GM21723 (cell line): ENCODE results near the gene RAB6D.
"Not testable (repeated sequence)": the region's sequence is repeated elsewhere in the genome, so short reads cannot be mapped to it uniquely, and the experiment has no call there.

Experiments
- ATAC-seq: cut with Tn5 transposase; IDR thresholded peaks from one replicate; pipeline ENCODE4 v1.9.1; 2021; ENCODE audit warnings: mild to moderate bottlenecking, moderate library complexity; ENCODE audit not compliant: unreplicated experiment

RAB6D gene

DNA sequence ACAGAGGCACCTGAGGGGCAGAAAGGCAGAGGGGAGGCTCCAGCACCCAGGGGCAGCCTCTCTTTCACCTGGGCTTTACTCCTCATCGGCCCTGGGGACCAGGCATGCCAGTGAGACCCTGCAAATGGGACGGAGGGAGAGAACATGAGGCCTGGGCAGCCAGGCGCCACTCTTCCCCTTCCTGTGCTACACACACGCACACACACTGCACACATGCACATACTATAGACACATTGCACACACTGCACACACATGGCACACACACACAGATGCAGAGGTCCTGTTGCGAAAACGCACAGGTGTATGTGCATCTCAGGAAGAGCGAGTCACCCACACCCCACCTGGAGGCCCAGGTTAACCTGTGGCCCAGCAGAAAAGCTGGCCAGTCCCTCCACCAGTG lies 3.4 kb upstream of the RAB6D start:
- ATAC-seq: no peak

DNA sequence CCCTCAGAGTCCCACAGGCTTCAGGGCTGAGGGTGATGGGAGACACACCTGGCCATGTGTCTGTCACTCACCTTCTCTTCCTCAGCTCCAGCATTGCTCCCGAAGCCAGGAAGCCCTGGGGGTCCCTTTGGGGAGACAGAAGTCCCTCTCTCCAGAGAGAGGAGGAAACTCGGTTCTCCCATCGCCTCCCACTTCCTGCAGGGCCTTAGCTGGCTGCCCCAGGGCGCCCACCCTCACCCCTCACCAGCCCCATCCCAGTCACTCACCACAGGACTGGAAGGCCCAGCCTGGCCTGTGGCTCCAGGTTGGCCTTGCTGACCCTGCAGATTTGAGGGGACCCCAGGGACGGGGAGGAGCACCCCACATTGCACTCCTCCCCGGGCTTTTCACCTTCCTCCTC lies 2.7 kb upstream of the RAB6D start:
- no peak for ATAC-seq

- no peak for ATAC-seq
Measured at GRCh38 chr2:131365452-131365851, 1.5 kb upstream of the RAB6D start.

- ATAC-seq: not testable (repeated sequence)
Measured at GRCh38 chr2:131363213-131363612, 755 bp downstream of the RAB6D start.

- not testable (repeated sequence) for ATAC-seq
Measured at GRCh38 chr2:131361773-131362172, 2.2 kb downstream of the RAB6D start.

DNA sequence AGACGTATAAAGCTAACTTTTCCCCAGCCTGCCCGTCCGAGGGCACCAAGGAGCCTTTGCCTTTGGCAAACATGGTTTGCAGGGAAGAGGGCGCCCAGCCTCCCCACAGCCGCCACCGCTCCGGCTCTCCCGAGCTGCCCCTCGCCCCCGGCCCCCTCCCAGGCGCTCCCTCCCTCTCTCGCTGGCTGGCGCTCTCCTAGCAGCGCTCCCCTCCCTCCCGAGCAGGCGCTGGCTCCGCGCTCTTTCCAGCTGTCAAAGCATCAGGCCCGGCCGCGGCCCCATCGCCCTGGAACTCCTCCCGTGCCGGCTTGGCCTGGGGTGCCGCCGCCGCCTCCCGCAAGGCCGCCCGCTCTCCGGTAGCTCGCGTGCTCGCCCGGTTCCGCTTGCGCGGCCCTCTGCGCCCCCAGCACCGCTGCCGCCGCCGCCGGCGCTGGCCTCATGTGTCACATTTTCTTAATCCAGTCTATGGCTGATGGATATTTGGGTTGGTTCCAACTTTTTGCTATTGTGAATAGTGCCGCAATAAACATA lies 10.7 kb downstream of the RAB6D start:
- ATAC-seq: not testable (repeated sequence)

DNA sequence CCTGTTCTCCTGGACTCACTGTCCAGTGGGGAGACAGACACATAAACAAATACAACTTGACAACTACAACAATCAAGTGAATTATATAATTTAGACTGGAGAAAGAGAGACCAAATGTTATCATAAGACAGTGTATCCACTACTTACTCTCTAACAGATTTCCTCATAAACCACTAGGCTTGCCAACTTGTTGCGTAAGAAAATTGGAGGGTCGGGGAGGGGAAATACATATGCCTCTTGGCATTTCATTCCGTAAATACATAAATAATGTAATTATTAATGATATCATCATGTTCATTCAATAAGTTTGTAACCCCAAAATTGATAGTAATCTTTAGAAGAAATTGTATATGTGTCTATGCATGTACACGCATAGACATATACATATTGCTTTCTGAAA lies 14.9 kb downstream of the RAB6D start:
- ATAC-seq: no peak

DNA sequence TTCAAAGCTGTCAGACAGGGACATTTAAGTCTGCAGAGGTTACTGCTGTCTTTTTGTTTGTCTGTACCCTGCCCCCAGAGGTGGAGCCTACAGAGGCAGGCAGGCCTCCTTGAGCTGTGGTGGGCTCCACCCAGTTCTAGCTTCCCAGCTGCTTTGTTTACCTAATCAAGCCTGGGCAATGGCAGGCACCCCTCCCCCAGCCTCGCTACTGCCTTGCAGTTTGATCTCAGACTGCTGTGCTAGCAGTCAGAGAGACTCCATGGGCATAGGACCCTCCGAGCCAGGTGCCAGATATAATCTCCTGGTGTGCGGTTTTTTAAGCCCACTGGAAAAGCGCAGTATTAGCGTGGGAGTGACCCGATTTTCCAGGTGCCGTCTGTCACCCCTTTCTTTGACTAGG lies 16.9 kb downstream of the RAB6D start:
- not testable (repeated sequence) for ATAC-seq

DNA sequence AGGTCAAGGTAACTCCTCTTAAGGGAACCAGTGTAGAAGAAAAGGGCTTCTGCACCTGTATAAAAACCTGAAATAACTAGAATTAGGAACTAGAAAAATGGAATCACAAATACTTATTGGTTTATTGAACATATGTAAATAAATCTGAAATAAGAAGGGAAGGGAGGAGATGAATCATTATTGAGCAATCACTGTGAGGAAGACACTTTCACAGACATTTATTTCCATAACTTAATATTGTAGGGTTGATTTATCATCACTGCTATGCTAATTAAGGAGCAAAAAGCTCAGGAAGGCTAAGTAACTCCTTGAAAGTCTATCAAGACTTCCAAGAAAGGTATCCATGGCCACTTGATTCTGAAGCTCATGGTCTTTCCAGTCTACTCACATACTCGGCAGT lies 24.7 kb downstream of the RAB6D start:
- not testable (repeated sequence) for ATAC-seq

- ATAC-seq: not testable (repeated sequence)
Measured at GRCh38 chr2:131335319-131335718, 28.6 kb downstream of the RAB6D start.

- not testable (repeated sequence) for ATAC-seq
Measured at GRCh38 chr2:131332709-131333108, 31.3 kb downstream of the RAB6D start.

- not testable (repeated sequence) for ATAC-seq
Measured at GRCh38 chr2:131331000-131331399, 33.0 kb downstream of the RAB6D start.

- no peak for ATAC-seq
Measured at GRCh38 chr2:131322209-131322608, 41.8 kb downstream of the RAB6D start.

GRCh38 chr2:131321344-131321743 lies 42.6 kb downstream of the RAB6D start:
- not testable (repeated sequence) for ATAC-seq

DNA sequence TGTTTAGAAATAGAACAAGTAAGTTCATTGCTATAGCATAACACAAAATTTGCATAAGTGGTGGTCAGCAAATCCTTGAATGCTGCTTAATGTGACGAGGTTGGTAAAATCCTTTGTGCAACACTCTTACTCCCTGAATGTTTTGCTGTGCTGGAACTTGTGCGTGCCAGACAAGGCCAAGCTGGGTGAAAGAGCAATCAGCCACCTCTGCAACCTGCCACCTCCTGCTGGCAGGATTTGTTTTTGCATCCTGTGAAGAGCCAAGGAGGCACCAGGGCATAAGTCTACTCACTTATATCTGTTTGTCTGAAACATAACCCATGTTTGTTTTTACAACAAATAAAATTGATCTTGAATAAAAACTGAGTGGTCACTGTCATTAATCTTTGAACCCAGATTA lies 53.0 kb downstream of the RAB6D start:
- not testable (repeated sequence) for ATAC-seq
